CD14-positive monocyte (primary cell): ENCODE measurements around the gene APOL2. TPM values are rescaled to one million over a fixed set of nuclear protein-coding genes. Genes with fewer than 3 reads are reported as not detected.

ENCODE experiments used
- DNase-seq, 3 donors: peaks; one replicate each; pipeline ENCODE4 v3.0.0-alpha.2; 2011 to 2022
- H2AFZ ChIP-seq: 2 replicates; pipeline ENCODE4 v1.6.0; 2012; ENCODE audit warnings: mild to moderate bottlenecking, low read depth, low read length, inconsistent platforms; ENCODE audit not compliant: insufficient read depth, poor library complexity, severe bottlenecking
- H3K27ac ChIP-seq, 2 donors: 1 replicate in 1 of 2; 2 replicates in 1 of 2; pipeline ENCODE4 v1.5.1; 2012 to 2013; ENCODE audit warnings: low read length in 2 of 2, control low read depth in 1 of 2, inconsistent platforms in 1 of 2, low read depth in 1 of 2, mild to moderate bottlenecking in 1 of 2
- H3K27me3 ChIP-seq, 2 donors: one replicate each; pipeline versions ENCODE4 v1.6.0 to v1.6.1; 2011 to 2013; ENCODE audit warnings: low read length in 2 of 2; ENCODE audit not compliant: control insufficient read depth in 2 of 2, insufficient read depth in 2 of 2
- H3K36me3 ChIP-seq, 2 donors: replicated peaks in 1 of 2; 1 replicate in 1 of 2; 2 replicates in 1 of 2; pipeline versions ENCODE4 v1.5.1 to v1.6.1; 2012 to 2013; ENCODE audit warnings: low read length in 2 of 2, control low read depth in 1 of 2, inconsistent platforms in 1 of 2, mild to moderate bottlenecking in 1 of 2; ENCODE audit not compliant: insufficient read depth in 2 of 2, control insufficient read depth in 1 of 2
- H3K4me1 ChIP-seq, 2 donors: 1 replicate in 1 of 2; 2 replicates in 1 of 2; pipeline versions ENCODE4 v1.5.1 to v1.6.1; 2012 to 2013; ENCODE audit warnings: low read length in 2 of 2, control low read depth in 1 of 2, inconsistent platforms in 1 of 2, mild to moderate bottlenecking in 1 of 2, moderate library complexity in 1 of 2; ENCODE audit not compliant: insufficient read depth in 2 of 2, control insufficient read depth in 1 of 2
- H3K4me2 ChIP-seq: replicated peaks from 2 replicates; pipeline ENCODE3; 2012; ENCODE audit warnings: low read length, moderate library complexity, mild to moderate bottlenecking; ENCODE audit not compliant: poor library complexity, severe bottlenecking; ENCODE audit errors: extremely low read depth
- H3K4me3 ChIP-seq, 3 experiments: fragments of 200-600 bp in 1 of 3; sonication (generic) in 1 of 3; replicated peaks in 1 of 3; 1 replicate in 2 of 3; 2 replicates in 1 of 3; pipeline ENCODE4 v1.5.1; 2011 to 2013; ENCODE audit warnings: low read length in 3 of 3, mild to moderate bottlenecking in 3 of 3, control low read depth in 2 of 3, low read depth in 2 of 3, inconsistent platforms in 1 of 3, moderate library complexity in 1 of 3
- H3K79me2 ChIP-seq: 2 replicates; pipeline ENCODE4 v1.6.0; 2012; ENCODE audit warnings: mild to moderate bottlenecking, control low read depth, inconsistent platforms, low read length, moderate library complexity; ENCODE audit not compliant: insufficient read depth
- H3K9ac ChIP-seq: 2 replicates; pipeline ENCODE4 v1.6.0; 2017; ENCODE audit warnings: low read length, mild to moderate bottlenecking; ENCODE audit not compliant: insufficient read depth, poor library complexity, severe bottlenecking
- H3K9me3 ChIP-seq, 2 donors: replicated peaks in 1 of 2; 1 replicate in 1 of 2; 2 replicates in 1 of 2; pipeline versions ENCODE4 v1.5.1 to v1.6.1; 2012 to 2013; ENCODE audit warnings: low read length in 2 of 2, control low read depth in 1 of 2; ENCODE audit not compliant: control insufficient read depth in 1 of 2, insufficient read depth in 1 of 2
- H4K20me1 ChIP-seq: 2 replicates; pipeline ENCODE4 v1.6.0; 2012; ENCODE audit warnings: mild to moderate bottlenecking, low read length, control low read depth, moderate library complexity; ENCODE audit not compliant: insufficient read depth
- H3K27ac Mint-ChIP-seq, 7 donors: one replicate each; pipeline ENCODE4 v1.8.0; 2020; ENCODE audit warnings: mild to moderate bottlenecking in 7 of 7, mixed read lengths in 7 of 7, moderate library complexity in 6 of 7, inconsistent platforms in 2 of 7
- H3K27me3 Mint-ChIP-seq, 3 donors: one replicate each; pipeline ENCODE4 v1.8.0; 2021 to 2022; ENCODE audit warnings: low read depth in 3 of 3, mild to moderate bottlenecking in 3 of 3, mixed read lengths in 3 of 3, moderate library complexity in 3 of 3, inconsistent platforms in 1 of 3
- H3K36me3 Mint-ChIP-seq, 2 donors: one replicate each; pipeline ENCODE4 v1.8.0; 2020; ENCODE audit warnings: mixed read lengths in 2 of 2, inconsistent platforms in 1 of 2, mild to moderate bottlenecking in 1 of 2
- H3K4me1 Mint-ChIP-seq: one replicate; pipeline ENCODE4 v1.8.0; 2020; ENCODE audit warnings: mild to moderate bottlenecking, mixed read lengths
- H3K4me3 Mint-ChIP-seq, 2 donors: one replicate each; pipeline ENCODE4 v1.8.0; 2020; ENCODE audit warnings: mild to moderate bottlenecking in 2 of 2, mixed read lengths in 2 of 2, moderate library complexity in 1 of 2
- H3K9me3 Mint-ChIP-seq, 7 donors: one replicate each; pipeline ENCODE4 v1.8.0; 2020 to 2022; ENCODE audit warnings: mixed read lengths in 7 of 7, mild to moderate bottlenecking in 6 of 7, moderate library complexity in 6 of 7, inconsistent platforms in 2 of 7
- WGBS: methylation state at CpG from one replicate; pipeline ENCODE4 v1.1.5; 2013; ENCODE audit warnings: missing lambda C conversion rate; ENCODE audit not compliant: insufficient coverage; 5-methylcytosine and 5-hydroxymethylcytosine counted together
- intact Hi-C, 2 donors: fragments of 100-400 bp; cut with micrococcal nuclease; formaldehyde crosslinking; loops; one replicate each; pipeline versions ENCODE4 v1.15.0 to v1.15.1; 2023
- polyA plus RNA-seq, 3 donors: library from polyadenylated mRNA; depleted of rRNA in 1 of 3; unstranded in 2 of 3; stranded (reverse) in 1 of 3; fragments of 300-500 nt in 2 of 3; fragments of >200 nt in 1 of 3; fragmentation: Illumina TruSeq in 2 of 3; gene quantifications; 1 replicate in 2 of 3; 2 replicates in 1 of 3; pipeline ENCODE4 v1.2.3, GENCODE V29; 2012 to 2021
- small RNA-seq: library from RNA; depleted of rRNA; stranded (forward); fragments of <200 nt; gene quantifications from one replicate; pipeline ENCODE3, GENCODE V24; 2012; ENCODE audit warnings: low read depth; ENCODE audit not compliant: insufficient read length
- TF ChIP-seq, protein P1 (sequence below): fragments of 200-600 bp; IDR thresholded peaks from one replicate; pipeline ENCODE4 v1.8.0; 2022; ENCODE audit warnings: antibody characterized with exemption, mild to moderate bottlenecking

APOL2 gene
- polyA plus RNA-seq, 3 donors: 12.6 to 47.0 (median 13.2) TPM

DNA sequence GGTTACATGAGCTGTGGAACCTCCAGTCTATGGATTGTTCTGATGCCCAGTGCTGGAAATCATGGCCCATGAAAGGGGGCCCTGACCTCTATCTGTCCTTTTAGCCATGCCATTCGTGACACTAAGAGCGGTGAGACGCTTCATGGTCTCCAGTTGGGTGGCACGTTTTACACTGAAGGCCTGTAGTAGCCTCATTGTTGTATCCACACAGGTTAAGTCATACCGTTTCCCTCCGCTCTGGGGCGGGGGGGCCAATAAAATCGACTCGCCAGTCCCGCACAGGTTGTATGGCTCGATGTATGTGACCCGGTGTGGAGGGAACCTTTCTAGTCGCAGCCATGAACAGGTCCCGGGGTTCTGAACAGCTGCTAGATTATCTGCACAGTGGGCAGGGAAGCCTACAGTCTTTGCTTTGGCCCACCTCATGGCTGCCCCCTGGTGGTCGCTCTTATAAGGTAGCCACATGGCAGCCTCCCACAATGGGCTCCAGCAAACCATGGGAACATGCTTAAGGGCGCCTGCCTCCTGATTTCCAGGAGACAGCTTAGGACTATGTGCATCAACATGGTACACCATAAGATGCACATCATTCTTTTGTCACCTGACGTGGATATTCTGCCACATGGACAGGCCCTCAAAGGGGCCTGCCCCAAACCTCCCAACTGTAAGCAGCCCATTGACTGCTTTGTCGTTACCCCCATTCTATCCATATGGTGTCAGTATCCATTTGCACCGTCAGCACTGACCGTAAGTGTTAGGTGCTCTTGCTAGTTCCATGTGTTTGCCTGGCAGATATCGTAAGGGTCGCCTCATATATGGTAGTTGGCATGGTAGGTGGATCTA is 59.1 kb downstream of the APOL2 start:
- Mint-ChIP-seq H3K36me3 (no peaks in the 10 kb centered on the region), H3K27ac (no peak overlapping the region), H3K27me3 (peaks cover 0 to 2% (median 0%) of the 10 kb centered on the region in 3 donors), H3K4me1 (peaks cover 14% of the 10 kb centered on the region), H3K4me3 (no peak overlapping the region), H3K9me3 (peaks cover 0 to 3% (median 0%) of the 10 kb centered on the region in 7 donors)
- TF ChIP-seq, protein P1, sequence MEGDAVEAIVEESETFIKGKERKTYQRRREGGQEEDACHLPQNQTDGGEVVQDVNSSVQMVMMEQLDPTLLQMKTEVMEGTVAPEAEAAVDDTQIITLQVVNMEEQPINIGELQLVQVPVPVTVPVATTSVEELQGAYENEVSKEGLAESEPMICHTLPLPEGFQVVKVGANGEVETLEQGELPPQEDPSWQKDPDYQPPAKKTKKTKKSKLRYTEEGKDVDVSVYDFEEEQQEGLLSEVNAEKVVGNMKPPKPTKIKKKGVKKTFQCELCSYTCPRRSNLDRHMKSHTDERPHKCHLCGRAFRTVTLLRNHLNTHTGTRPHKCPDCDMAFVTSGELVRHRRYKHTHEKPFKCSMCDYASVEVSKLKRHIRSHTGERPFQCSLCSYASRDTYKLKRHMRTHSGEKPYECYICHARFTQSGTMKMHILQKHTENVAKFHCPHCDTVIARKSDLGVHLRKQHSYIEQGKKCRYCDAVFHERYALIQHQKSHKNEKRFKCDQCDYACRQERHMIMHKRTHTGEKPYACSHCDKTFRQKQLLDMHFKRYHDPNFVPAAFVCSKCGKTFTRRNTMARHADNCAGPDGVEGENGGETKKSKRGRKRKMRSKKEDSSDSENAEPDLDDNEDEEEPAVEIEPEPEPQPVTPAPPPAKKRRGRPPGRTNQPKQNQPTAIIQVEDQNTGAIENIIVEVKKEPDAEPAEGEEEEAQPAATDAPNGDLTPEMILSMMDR: peak; percentile 89
- peak overlapping the region; percentile 25 for H2AFZ ChIP-seq
- WGBS: 56% methylated on average over 21 of the region's 22 CpGs
- H3K36me3 ChIP-seq: no peaks in the 10 kb centered on the region
- H3K9ac ChIP-seq: no peak overlapping the region
- H3K4me1 ChIP-seq: peaks cover 4 to 5% of the 10 kb centered on the region in 2 donors
- no peak overlapping the region for H3K27ac ChIP-seq
- H3K79me2 ChIP-seq: no peaks in the 10 kb centered on the region
- H3K9me3 ChIP-seq: no peaks in the 10 kb centered on the region
- no peak overlapping the region for H3K4me2 ChIP-seq
- DNase-seq: peak; percentile 68 to 80 (median 75)
- no peaks in the 10 kb centered on the region for H4K20me1 ChIP-seq
- no peaks in the 10 kb centered on the region for H3K27me3 ChIP-seq
- no peak overlapping the region for H3K4me3 ChIP-seq
- intact Hi-C loops: loop anchor here in 1 of 2 donors (1.0 kb wide), 1 partner anchor 35 kb away; no protein-coding TSS in a partner anchor

DNA sequence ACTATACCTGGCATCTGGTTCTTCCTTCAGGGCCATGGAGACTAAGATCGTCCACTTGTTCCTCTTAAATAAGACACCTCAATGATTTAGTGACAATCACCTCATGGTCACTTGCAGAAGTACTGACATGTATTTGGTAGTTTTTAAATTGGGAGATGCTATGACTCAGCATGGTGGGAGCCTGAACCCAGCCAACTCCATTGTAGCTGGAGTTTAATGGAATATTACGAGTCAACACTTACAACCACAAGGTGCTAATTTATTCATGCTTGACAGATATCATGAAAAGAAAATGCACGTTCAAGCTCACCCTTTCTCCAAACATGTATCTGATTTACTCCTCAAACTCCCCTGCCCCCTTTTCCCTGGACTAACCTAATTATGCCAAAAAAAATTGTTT is 62.2 kb downstream of the APOL2 start:
- DNase-seq: no peak
- peaks cover 0 to 2% (median 0%) of the 10 kb centered on the region in 3 donors for H3K27me3 Mint-ChIP-seq
- peaks cover 0 to 3% (median 0%) of the 10 kb centered on the region in 7 donors for H3K9me3 Mint-ChIP-seq
- no peaks in the 10 kb centered on the region for H3K36me3 ChIP-seq
- H3K36me3 Mint-ChIP-seq: no peaks in the 10 kb centered on the region
- TF ChIP-seq, protein P1: no peak
- no peak overlapping the region for H2AFZ ChIP-seq
- H3K79me2 ChIP-seq: no peaks in the 10 kb centered on the region
- H3K4me3 Mint-ChIP-seq: no peak overlapping the region
- WGBS: 100% methylated on average over 1 of the region's 3 CpGs
- intact Hi-C loops: no loop called here
- no peak overlapping the region for H3K4me2 ChIP-seq
- no peaks in the 10 kb centered on the region for H3K9me3 ChIP-seq
- H3K27me3 ChIP-seq: no peaks in the 10 kb centered on the region
- no peaks in the 10 kb centered on the region for H4K20me1 ChIP-seq
- H3K27ac Mint-ChIP-seq: no peak overlapping the region
- no peak overlapping the region for H3K4me3 ChIP-seq
- H3K27ac ChIP-seq: no peak overlapping the region
- no peak overlapping the region for H3K9ac ChIP-seq
- peaks cover 12% of the 10 kb centered on the region for H3K4me1 Mint-ChIP-seq
- peaks cover 4 to 5% of the 10 kb centered on the region in 2 donors for H3K4me1 ChIP-seq

Small RNA genes within 50 kb of the gene (small RNA-seq; reads per million reads assigned to genes)
- gene MIR6819: not detected

Other genes starting within 250 kb of the APOL2 start
- not detected for gene RBFOX2, start 210.7 kb downstream of the APOL2 start, polyA plus RNA-seq
- 10 to 100 TPM; 39.9 to 97.0 (median 61.3) TPM for gene APOL3, start 78.8 kb downstream of the APOL2 start, polyA plus RNA-seq
- 1 to 10 TPM in 1 of 3 donors, under 1 TPM in 2; 0.51 to 1.4 (median 0.71) TPM for gene APOL4, start 37.7 kb downstream of the APOL2 start, polyA plus RNA-seq
- gene APOL1, start 13.6 kb upstream of the APOL2 start, polyA plus RNA-seq: 1 to 10 TPM; 3.4 to 7.5 (median 6.1) TPM
- gene MYH9, start 148.4 kb upstream of the APOL2 start, polyA plus RNA-seq: 100 to 1,000 TPM in 1 of 3 donors, 10 to 100 TPM in 2; 35.6 to 163 (median 79.5) TPM
- 100 to 1,000 TPM in 2 of 3 donors, 10 to 100 TPM in 1; 79.8 to 141 (median 140) TPM for gene TXN2, start 242.1 kb upstream of the APOL2 start, polyA plus RNA-seq